ENCODE data around the gene FLII.

FLII gene

GRCh38 chr17:18257268-18257981 is 1.1 kb downstream of the FLII start (continued):
- TF ChIP-seq ZNF221 (tag by site-specific recombination; IDR thresholded peaks at IDR 0.05; ENCODE audit: borderline replicate concordance) = no peak
- TF ChIP-seq REST (tag by site-specific recombination; IDR thresholded peaks at IDR 0.05) = 0 out of 2 replicates have a peak, but pooled peaks have one; percentile 11
- TF ChIP-seq AEBP2 (tag by site-specific recombination; IDR thresholded peaks at IDR 0.05; ENCODE audit: borderline replicate concordance) = no peak
- no peak for TF ChIP-seq OVOL3 (tag by site-specific recombination; IDR thresholded peaks at IDR 0.05)
- TF ChIP-seq MEIS1 (CRISPR knock-in tag; IDR thresholded peaks at IDR 0.05; ENCODE audit: borderline replicate concordance) = no peak
- no peak for TF ChIP-seq ZNF513 (tag by site-specific recombination; IDR thresholded peaks at IDR 0.05)
- no peak for TF ChIP-seq ZEB2 (tag by site-specific recombination; IDR thresholded peaks at IDR 0.05)
- TF ChIP-seq GLIS2 (tag by site-specific recombination; IDR thresholded peaks at IDR 0.05) = no peak
- no peak for TF ChIP-seq ZNF776 (tag by site-specific recombination; IDR thresholded peaks at IDR 0.05; ENCODE audit: borderline replicate concordance)
- no peak for TF ChIP-seq ZBTB17 (tag by site-specific recombination; IDR thresholded peaks at IDR 0.05)
- TF ChIP-seq KLF16 (tag by site-specific recombination; IDR thresholded peaks at IDR 0.05) = 0 out of 2 replicates have a peak, but pooled peaks have one; percentile 12
- peak; percentile 78; the same call in 1 of the 2 replicates for TF ChIP-seq HOXC10 (CRISPR knock-in tag; IDR thresholded peaks at IDR 0.05)
- no peak for TF ChIP-seq ZNF18 (tag by site-specific recombination; IDR thresholded peaks at IDR 0.05)
- no peak for TF ChIP-seq IKZF3 (tag by site-specific recombination; IDR thresholded peaks at IDR 0.05)
- no peak for TF ChIP-seq ZNF146 (tag by site-specific recombination; IDR thresholded peaks at IDR 0.05)
- no peak for TF ChIP-seq HOXD13 (CRISPR knock-in tag; IDR thresholded peaks at IDR 0.05; ENCODE audit: borderline replicate concordance)
- no peak for TF ChIP-seq BCL11B (tag by site-specific recombination; IDR thresholded peaks at IDR 0.05; ENCODE audit: low read depth)
- no peak for TF ChIP-seq INSM2 (tag by site-specific recombination; IDR thresholded peaks at IDR 0.05)
- TF ChIP-seq ZBTB26 (tag by site-specific recombination; optimal IDR thresholded peaks at IDR 0.05) = no peak
- no peak for TF ChIP-seq ZNF514 (tag by site-specific recombination; IDR thresholded peaks at IDR 0.05)
- TF ChIP-seq REPIN1 (tag by site-specific recombination; IDR thresholded peaks at IDR 0.05; ENCODE audit: low read depth) = no peak
- peak; percentile 10; the same call in 1 of the 2 replicates for TF ChIP-seq ZBTB10 (tag by site-specific recombination; IDR thresholded peaks at IDR 0.05)
- TF ChIP-seq ZNF26 (tag by site-specific recombination; IDR thresholded peaks at IDR 0.05) = no peak
- no peak for TF ChIP-seq ZNF843 (tag by site-specific recombination; IDR thresholded peaks at IDR 0.05)

All from HEK293 (cell line).